GM19239 (cell line): ENCODE data around the gene GALNT2.

Experiments used
- DNase-seq: peaks from one replicate; pipeline ENCODE4 v3.0.0; 2011; ENCODE audit warnings: low spot score; ENCODE audit not compliant: insufficient read length
- FAIRE-seq: peaks from 2 replicates; lab custom pipeline; 2011; peaks lifted over from hg19 to GRCh38; lab: Jason Lieb, UNC

Gene GALNT2

DNA sequence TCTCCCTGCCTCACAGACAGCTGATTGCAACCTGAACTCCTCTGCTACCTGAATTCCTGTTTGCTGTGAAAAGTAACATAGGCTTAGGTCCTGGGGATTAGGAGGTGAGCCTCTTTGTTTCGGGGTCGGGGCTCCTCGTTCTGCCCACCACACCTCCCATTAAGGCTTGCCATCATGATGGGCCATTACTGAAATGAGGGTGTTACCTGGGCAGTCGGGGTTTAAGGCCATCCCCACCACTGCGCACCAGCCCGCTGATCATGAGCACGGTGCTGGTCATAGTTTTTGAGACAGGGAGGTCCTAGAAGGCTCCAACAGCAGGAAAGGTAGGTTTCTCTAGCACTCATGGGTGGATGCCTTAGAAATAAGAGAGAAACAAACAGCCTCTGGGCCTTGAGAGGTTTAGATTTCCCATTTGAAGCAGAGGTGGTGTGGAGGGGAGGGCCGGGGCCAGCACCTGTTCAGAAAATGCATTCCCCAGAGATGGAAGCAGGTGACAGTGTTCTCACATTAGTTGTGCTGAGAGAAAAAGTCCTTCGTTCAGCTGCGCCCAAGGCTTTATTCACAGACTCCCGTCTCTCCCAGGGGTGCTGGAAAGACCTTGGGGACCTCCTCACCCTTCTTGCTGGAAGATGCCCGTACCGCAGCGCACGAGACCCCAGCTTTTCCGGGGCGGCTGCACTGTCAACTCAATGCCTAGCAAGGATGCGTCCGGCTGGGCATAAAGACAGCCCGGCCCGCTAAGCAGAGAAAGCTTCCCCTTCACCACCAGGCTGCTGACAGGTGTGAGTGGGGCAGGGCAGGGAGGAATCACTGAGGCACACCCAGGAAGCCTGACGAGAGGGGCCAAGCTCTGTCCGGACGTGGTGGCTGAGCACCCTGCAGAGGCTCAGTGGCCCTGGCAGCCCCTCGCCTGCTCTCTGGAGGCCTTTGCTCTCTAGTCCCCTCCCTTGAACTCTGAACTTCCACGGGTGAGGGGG, 233.6 kb downstream of the GALNT2 start:
- FAIRE-seq (peak; percentile 33), DNase-seq (no peak)

DNA sequence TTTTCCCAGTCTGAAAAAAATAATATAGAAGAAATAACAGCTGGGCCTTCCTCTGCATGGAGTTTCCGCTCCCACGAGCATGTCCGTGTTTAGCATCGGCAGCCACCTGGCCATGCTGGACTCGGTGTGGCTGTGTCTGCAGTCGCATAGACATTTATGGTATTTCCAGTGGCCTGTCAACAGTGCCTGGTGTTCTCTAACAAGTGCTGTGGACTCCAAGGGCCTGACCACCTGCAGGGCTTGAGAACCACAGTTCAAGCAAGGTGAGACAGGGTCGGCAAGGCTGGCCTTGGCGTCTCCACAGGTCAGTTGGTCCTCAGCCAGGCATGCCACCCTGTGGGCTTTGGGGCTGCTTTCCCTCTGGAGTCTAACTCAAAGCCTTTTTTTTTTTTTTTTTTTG, 234.3 kb downstream of the GALNT2 start:
- FAIRE-seq (no peak), DNase-seq (no peak)

DNA sequence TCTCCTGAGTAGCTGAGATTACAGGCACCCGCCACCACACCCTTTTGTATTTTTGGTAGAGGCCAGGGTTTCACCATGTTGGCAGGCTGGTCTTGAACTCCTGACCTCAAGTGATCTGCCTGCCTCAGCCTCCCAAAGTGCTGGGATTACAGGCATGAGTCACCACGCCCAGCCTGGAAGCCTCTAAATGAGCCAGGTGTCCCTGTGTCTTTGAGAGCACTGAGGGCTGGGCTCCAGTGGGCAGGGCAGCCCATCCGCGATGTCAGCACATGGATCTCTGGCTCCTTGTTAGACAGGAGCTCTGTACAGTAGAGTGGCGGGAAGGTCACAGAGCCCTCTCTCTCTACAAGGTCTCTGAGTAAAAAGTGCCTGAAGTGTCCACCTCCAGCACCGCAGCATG, 234.8 kb downstream of the GALNT2 start:
- DNase-seq (no peak), FAIRE-seq (no peak)

DNA sequence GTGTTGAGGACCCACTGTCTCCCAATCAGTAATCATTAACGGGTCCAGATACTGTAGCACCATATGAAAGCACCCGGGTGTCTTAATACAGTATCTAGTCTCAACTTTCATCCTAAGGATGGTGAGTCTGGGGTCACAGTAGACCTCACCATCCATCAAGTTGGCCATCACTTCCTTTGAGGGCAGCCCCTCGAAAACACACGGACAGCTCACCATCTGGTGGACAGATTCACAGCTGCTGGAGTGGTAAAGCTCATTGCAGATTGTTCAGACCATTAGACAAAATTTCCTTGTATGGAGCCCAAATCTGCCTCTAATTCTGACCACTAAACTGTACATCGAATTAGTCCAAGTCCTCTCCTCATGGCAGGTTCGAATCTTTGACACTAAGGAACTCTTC, 236.0 kb downstream of the GALNT2 start:
- FAIRE-seq (no peak), DNase-seq (no peak)

DNA sequence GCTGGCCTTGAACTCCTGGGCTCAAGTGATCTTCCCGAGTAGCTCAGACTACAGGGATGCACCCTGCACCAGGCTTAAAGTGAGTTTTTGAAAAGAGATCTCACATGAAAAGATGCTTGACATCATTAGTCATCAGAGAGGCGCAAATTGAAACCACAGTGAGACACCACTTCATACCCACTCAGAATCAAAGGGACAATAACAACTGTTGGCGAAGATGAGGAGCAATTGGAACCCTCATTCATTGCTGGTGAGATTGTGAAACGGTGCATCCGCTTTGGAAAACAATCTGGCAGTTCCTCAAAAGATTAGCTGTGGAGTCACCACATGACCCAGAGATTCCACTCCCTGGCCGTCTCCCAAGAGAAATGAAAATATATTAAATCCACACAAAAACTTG, 236.8 kb downstream of the GALNT2 start:
- no peak for FAIRE-seq
- DNase-seq: no peak

DNA sequence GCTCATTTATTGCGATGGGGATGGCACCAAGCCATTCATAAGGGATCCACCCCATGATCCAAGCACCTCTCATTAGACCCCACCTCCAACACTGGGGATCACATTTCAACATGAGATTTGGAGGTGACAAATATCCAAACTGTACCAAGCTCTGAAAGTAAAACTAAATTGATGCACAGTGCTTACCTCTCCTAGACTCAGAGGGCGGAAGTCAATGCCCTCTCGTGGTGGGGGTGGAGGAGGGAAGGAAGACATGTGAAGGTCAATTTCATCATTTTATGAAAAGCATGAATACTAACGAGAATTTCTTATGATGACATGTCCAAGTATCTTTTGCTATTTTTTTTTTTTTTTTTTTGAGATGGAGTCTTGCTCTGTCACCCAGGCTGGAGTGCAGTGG, 239.1 kb downstream of the GALNT2 start:
- FAIRE-seq (peak; percentile 71), DNase-seq (peak; percentile 41)

DNA sequence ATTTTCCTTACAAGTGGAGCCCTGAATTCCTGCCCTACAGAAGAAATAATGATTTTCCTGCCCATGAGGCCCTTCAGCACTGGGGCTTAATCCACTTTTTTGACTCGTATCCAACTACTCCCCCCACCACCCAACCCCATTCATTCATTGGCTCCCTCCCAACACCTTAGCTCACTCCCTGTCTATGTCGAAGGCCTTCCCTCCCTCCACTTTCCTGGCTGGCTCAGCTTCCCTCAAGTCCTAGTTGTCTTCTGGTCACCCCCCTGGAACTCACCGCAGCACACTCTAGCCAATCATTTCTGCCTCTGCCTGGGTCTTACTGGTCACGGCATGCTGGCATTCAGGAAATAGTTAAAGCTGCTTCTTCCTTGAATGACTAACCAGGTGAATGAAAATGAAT, 240.2 kb downstream of the GALNT2 start:
- no peak for DNase-seq
- no peak for FAIRE-seq

DNA sequence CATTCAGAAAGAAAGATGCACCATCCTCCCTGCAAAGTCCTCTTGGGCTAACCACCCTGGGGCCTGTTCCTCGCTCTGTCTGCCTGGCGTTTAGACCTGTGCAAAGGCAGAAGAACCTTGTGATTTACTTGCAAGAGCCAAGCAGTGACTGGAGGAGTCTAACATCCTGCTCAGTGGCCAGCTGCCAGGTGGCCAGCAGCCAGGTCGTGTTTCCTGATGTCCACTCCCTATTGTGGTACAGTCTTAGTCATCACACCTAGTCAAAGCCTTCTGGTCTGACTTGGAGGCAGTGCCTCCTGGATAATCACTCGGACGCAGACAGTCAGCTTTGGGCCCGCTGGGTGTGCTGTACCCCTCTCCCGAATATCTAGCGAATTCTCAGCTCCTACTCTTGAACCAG, 241.0 kb downstream of the GALNT2 start:
- DNase-seq (no peak), FAIRE-seq (no peak)

DNA sequence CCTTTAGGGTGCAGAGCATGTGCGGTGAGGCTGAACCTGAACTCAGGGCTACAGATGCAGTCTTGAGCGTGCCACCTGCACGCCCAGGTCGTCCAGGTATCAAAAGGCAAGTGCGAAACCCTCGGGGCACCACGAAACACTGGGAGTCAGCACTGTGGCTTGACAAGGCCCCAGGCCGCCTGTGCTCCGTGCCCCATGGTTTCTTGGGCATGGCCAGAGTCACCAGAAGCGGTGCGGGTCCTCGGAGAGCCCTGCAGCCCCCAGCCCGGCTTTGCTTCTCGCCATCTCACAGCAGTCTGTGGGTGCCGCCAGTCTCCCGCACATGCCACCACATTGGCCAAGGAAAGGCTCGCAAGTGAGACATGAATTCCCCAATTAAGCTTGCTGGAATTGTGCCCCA, 241.8 kb downstream of the GALNT2 start:
- DNase-seq: no peak
- no peak for FAIRE-seq

DNA sequence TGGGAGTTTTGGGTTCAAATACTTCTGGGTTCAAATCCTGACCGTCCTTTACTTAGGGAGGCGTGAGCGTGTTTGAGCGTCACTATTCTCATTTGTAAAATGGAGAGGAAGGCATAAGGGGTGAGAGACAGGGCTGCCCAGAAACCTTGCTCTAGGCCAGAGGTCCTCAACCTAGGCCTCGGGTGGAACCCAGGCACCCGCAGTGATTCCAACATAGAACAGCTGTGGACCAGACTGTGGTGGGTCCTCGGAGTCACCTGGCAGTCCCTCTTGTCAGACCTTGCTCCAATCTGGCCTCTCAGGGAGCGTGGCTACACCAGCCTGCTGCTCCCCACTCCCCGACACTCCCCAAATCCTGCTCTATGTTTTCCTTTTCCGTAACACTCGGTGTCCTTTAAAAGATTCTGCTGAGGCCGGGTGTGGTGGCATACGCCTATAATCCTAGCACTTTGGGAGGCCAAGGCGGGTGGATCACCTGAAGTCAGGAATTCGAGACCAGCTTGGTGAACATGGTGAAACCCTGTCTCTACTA, 242.7 kb downstream of the GALNT2 start:
- no peak for DNase-seq
- no peak for FAIRE-seq

DNA sequence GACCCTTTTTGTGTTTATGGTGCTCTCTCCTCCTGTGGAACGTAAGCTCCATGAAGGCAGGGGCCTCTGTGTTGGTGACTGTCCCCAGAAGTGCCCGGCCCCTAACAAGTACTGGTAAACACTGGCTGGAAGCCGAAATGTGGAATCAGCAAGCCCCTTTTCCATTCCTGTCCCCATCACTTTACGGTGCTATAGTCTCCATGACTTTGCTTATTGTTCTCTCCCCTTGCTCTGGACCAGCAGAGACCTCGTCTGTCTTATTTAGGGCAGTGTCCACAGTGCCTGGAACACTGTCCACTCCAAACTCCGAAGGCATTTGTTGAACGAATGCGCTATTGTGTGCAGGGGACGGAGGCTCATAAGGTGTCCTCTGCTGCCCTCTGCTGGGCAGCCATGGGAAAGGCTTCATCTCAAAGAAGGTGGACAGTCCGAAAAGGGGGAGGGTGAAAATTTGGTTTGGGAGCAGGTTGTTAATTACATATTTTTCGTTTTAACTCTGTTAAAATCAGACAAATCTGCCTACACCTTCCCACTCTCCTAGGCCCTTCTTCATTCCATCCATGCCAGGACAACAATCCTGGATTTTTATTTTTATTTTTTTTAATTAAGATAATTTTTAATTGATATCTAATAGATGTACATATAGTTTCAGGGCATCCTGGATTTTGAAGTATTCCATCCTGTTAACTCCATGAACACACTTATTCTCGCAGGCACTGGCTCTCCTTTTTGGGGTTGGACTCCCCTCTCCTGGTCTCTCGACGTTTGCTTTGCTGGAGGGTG, 243.5 kb downstream of the GALNT2 start:
- peak; percentile 94 for FAIRE-seq
- DNase-seq: peak; percentile 79

DNA sequence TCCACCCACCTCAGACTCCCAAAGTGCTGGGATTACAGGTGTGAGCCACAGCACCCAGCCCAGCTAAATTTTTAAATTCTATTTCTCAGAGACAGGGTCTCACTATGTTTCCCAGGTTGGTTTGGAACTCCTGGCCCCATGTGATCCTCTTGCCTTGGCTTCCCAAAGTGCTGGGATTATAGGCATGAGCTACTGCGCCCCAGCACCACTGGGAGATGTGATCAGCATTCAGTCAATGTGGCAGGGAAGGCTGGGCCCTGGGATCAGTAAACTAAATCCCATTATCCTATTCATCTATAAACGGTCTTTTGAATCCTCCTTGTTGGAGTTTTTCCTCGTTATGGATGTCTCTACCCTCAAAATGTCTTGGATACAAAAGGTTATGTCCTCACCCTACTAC, 245.6 kb downstream of the GALNT2 start:
- FAIRE-seq (no peak), DNase-seq (no peak)

DNA sequence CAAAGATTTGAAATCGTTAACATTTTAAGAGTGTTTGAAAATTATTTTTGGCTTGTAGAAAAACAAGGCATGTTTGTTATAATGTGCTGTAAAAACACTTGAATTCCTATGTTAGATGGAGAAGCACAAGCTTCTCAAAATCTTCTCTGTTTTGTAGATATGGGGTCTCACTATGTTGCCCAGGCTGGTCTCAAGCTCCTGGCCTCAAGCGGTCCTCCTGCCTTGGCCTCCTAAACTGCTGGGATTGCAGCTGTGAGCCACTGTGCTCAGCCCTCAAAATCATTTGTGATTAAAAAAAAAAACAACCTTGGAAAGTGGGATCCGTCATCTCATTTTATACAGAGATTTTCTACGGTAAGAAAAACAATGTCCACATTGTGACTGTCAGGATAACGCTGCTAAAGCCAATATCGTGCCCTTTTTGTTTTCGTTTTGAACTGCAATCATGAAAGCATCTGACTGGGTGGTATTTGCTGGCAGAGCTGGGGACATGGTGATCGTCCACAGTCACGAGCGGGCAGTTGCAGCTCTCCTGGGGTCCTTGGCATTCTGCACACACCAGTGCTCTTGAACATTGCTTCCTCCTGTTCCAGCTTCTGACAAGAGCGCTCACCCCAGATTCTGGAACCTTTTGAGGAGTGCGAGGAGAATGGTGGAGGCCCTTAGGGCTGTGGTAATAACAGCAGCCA, 246.6 kb downstream of the GALNT2 start:
- DNase-seq (no peak), FAIRE-seq (no peak)

DNA sequence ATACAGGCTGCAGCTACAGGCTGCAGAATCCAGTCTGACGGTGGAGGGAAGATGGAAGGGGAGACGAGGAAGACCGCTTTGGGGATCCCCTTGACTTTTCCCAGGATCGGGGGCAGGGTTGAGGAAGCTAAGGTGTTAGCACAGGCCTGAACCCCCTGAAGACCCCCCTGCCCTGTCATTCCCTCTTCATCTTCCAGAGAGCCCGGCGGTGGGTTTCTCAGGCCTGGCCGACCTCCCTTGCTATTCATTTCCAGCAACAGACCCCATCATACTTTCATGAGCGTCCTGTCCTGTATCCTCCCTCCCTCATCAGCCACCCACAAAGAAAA, 247.1 kb downstream of the GALNT2 start:
- no peak for DNase-seq
- no peak for FAIRE-seq

DNA sequence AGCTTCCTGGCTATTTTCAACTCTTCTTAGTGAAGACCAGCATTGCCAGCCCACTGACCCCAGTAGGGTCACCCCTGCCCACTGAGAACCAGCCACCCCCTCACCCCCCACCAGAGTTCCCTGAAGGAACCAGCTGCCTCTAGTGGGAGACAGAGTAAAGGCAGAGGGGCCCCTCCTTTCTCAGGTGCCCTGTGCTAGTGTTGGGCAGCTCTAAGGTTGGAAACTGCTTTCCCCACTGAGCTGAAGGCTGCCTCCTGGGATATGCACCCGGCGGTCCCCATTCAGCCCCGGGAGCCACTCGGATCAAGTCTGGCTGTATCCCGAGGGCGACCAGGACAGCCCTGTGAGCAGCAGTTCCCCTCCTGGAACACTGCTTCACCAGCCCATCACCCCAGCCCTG, 248.1 kb downstream of the GALNT2 start:
- FAIRE-seq: no peak
- DNase-seq: no peak

DNA sequence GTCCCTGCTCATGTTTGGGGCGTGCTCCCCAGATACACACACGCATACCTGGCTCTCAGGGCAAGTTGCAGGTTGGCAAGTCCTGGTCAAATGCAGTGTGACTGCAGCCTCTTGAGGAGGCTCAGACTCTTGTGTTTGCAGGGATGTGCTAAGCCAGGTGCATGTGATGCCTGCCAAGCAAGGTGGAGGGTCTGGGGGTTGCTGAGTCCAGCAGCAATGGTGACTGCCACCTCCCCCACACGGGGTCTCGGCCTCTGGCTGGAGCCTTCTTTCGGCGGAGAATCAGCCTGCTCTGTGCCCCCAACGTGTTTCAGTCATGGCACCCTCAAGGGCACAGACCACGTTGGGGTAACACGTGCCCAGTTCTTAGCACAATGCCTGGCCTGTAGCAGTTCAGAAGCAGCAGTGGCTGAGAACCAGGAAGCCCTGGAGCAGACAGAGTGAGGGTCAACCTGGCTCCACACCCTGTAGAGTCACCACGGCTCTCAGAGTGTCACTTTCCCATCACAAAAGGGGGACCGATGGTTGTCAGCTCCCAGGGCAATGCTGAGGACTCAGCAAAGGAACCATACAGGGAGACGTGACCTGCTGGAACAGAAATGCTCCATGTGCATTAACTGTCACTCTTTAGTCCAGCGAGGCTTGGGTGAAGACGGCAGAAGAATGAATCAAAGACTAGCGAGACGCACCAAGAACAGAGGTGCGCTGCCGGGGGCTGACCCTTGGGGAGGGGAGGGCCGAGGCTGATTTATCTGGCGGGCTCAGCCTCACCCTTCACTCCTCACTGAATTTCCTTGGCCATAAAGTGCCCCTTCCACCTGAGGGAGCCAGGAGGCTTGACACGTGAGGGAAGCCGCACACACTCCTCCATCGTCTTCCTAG, 250.1 kb downstream of the GALNT2 start:
- FAIRE-seq: no peak
- DNase-seq: no peak

DNA sequence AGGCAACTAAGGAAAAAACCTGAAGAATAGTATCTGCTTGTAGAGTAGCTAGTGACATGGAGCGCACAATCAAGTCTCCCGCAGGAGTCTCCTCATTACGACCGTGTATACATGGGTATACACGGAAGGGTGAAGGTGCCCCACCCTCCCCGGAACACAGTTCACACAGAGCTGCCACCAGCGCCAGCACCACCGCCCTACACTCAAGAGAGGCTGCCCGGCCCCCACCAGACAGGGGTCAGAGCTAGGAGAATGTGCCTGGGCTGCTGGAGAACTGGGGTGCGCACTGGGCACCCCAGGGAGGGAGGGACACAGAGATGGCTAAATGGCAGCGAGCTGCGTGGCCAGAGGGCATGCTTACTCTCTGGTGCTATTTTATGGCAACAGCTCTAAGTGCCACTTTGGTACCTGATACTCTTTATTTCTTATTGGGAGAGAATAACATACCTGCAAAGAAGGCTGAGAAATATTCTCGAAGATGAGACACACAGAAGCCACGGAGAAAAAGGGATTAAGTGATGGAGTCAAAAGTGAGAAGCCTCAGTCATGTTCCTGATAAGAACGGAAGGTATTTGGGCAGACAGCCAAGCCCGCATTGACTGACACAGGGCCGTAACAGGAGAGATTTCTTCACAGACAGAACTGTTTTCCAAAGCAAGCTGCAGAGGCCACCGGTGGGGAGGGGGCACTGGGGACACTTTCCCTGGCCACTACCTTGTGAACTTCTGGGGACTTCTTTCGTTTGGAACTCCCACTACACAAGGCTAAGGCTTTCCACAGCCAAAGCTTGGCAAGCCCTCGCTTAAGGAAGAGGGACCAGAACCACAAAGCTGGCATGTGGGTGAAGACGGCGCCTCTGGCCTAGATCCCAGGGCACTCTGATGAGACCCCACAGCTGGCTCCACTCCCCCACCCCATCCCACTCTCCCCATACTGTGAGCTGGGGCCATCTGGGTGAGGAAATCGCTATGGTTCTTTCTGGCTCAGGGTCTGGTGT, 251.1 kb downstream of the GALNT2 start:
- no peak for FAIRE-seq
- no peak for DNase-seq

DNA sequence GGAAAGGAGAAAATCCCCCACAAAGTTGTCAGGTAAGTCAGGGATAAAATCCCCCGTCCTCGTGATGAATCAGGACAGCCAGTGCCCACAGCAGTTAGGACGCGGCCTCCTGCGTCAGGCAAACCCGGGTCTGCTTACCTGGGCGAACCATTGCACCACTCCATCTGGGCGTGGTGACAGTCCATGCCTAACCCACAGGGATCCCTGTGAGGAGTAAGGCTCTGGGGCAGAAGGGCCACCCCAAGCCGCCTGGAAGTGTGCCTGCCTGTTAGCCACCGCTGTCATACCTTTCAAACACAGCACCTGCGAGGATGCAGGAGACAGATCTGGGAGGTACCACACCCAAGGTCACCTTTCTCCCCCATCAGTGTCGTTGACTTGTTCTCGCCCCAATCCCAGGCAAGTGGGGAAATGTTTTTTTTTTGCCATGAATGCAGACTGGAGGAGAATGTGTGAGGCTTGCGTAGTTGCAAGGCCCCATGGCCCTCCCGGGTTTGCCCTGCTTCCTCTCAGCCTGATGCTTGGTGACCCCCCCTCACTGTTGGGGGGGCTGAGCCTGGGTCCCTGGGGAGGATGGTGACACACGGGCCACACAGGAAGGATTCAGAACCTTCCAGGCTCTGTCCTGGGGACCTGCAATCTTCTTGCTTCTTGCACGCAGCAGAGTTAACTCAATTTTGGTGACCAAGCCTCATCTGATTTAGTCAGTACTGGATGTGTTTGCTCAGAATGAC, 252.1 kb downstream of the GALNT2 start:
- DNase-seq (no peak), FAIRE-seq (no peak)
